ENCODE data around the gene ECPAS.
"Not testable (repeated sequence)": the region's sequence is repeated elsewhere in the genome, so short reads cannot be mapped to it uniquely, and the experiment has no call there.

DNA sequence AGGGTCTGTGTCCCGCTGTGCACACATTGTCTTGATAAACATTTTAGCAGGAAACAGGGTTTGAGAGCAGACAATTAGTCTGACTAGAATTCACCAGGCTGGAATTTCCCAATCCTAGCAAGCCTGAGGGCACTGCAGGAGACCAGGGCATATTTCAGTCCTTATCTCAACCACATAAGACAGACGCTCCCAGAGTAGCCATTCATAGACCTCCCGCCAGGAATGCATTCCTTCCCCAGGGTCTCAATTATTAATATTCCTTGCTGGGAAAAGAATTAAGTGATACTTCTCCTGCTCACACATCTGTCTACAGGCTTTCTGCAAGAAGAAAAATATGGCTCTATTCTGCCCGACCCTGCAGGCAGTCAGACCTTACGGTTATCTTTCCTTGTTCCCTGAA, 82.7 kb downstream of the ECPAS start:
- TF ChIP-seq YY1 (IDR thresholded peaks at IDR 0.05; ENCODE audit: insufficient read depth, insufficient read length); ZNF274 (IDR thresholded peaks at IDR 0.05; ENCODE audit: low read depth, low read length); SUZ12 (IDR thresholded peaks at IDR 0.05; ENCODE audit: extremely low read depth, insufficient read depth, insufficient read length): not testable (repeated sequence)

Measured in NT2/D1 (cell line).